Measurements from ENCODE around the gene TBC1D19.

The TBC1D19 gene

DNA sequence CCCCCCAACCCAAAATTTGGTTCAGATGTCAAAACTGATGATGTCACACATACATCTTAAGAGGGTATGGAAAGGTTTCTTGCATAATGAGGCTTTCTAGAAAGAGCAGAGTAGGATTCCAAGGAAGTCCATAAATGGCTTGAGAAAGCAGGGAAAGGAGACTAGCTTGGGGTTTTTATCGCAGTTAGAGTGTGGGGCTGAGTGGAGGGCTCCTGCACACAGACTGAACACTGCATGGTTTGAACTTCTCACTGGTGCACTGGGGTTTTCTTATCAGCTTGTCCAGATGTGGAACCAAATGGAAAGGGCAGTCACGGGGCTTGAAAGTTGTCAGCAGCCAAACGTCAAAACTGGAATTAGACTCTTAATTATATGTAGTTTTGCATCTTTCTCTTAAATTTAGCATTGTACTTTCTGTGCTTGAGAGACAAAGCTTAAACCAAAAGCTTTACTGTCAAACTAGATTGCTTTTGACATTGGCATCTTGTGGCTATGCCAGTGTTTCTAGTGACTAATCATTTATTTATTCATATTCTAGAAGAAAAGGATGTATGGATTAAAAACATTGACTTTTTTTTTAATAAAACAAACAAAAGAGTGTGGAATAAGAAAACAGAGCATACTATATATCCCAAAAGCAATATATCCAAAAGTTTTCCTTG lies 198.4 kb downstream of the TBC1D19 start:
- no peak for DNase-seq (ENCODE audit: low spot score)

- DNase-seq (ENCODE audit: low spot score): no peak
These were observed 198.9 kb downstream of the TBC1D19 start for GRCh38 chr4:26782830-26783202.

GRCh38 chr4:26784207-26784865 lies 200.5 kb downstream of the TBC1D19 start:
- DNase-seq (ENCODE audit: low spot score): no peak

- no peak for DNase-seq (ENCODE audit: low spot score)
These were observed 201.4 kb downstream of the TBC1D19 start for GRCh38 chr4:26785312-26785711.

- DNase-seq (ENCODE audit: low spot score): no peak
These were observed 201.9 kb downstream of the TBC1D19 start for GRCh38 chr4:26785810-26786209.

DNA sequence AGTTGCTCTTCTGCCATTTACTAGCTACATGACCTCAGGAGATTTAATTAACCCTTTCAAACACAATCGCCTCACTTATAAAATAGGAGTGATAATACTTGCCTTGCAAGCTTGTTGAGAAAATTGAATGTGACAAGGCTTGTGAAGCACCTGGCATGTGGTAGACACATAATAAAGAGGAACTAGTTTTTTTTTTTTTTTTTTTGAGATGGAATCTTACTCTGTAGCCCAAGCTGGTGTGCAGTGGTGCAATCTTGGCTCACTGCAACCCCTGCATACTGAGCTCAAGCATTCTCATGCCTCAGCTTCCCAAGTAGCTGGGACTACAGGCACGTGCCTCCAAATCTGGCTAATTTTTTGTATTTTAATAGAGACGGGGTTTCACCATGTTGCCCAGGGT lies 203.0 kb downstream of the TBC1D19 start:
- DNase-seq (ENCODE audit: low spot score): no peak

- no peak for DNase-seq (ENCODE audit: low spot score)
These were observed 203.8 kb downstream of the TBC1D19 start for GRCh38 chr4:26787461-26788340.

DNA sequence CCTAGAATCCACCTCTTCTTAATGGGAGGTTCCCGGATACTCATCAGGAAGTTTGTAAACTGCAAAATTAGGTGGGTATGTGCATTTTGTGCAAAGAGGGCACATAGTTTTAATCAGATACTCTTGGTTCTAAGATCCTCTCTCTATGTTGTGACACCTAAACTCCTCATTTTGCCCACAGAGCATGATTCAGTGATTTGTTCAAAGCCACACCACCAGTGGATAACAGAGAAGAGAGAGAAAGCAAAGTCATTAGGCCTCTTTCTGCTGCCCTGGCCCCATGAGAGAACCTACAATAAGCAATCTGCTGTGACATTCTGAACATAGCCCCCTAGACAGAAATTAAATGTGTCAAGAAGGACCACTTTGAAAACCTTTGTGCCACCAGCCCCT lies 204.5 kb downstream of the TBC1D19 start:
- DNase-seq (ENCODE audit: low spot score): no peak

DNA sequence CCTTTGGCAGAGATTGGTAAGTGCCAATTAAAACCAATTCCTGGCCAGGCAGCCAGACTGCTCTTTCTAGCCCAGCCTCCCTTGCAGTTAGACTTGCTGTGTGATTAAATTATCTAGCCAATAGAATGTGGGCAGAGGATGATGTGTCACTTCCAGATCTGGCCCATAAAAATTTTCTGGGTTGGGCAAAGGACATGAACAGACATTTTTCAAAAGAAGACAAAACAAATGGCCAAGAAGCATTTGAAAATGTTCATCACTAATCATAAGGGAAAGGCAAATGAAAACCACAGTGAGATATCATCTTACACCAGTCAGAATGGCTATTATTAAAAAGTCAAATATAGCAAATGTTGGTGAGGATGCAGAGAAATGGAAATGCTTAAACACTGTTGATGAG lies 205.3 kb downstream of the TBC1D19 start:
- DNase-seq (ENCODE audit: low spot score): no peak

- DNase-seq (ENCODE audit: low spot score): no peak
These were observed 207.5 kb downstream of the TBC1D19 start for GRCh38 chr4:26791346-26791745.

- DNase-seq (ENCODE audit: low spot score): no peak
These were observed 208.8 kb downstream of the TBC1D19 start for GRCh38 chr4:26792639-26793038.

DNA sequence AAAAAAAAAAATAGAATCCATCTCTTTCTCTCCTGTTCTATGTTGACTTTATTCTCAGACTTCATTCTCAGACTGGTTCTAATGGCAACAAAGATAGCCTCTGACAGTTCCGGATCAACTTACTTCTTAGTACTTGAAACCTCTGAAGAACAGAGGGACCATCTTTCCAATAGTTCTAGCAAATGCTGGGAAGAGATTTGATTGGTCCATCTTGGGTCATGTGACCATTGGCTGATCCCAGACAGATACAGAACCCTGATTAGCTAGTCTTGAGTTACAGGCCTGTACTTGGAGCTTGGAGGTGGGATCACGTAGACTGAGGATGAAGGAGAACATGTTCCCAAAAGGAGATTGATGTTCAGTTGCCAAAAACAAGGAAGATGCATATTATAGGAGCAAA lies 209.9 kb downstream of the TBC1D19 start:
- no peak for DNase-seq (ENCODE audit: low spot score)

- no peak for DNase-seq (ENCODE audit: low spot score)
These were observed 212.2 kb downstream of the TBC1D19 start for GRCh38 chr4:26796081-26796480.

GRCh38 chr4:26802790-26803189 lies 218.9 kb downstream of the TBC1D19 start:
- no peak for DNase-seq (ENCODE audit: low spot score)

- DNase-seq (ENCODE audit: low spot score): peak; percentile 33
These were observed 219.5 kb downstream of the TBC1D19 start for GRCh38 chr4:26803211-26803861.

GRCh38 chr4:26804451-26804850 lies 220.6 kb downstream of the TBC1D19 start:
- no peak for DNase-seq (ENCODE audit: low spot score)

GRCh38 chr4:26804925-26805324 lies 221.0 kb downstream of the TBC1D19 start:
- no peak for DNase-seq (ENCODE audit: low spot score)

All from AG20443 (cell line).